Measurements from ENCODE around the gene METTL13. TPM values are rescaled to one million over a fixed set of nuclear protein-coding genes. Genes with fewer than 3 reads are reported as not detected.

METTL13 gene
- polyA plus RNA-seq, 4 donors: 30.5 to 39.5 (median 33.3) TPM

- no peak for DNase-seq (ENCODE audit: low read depth in 4 of 4, low spot score in 3 of 4)
Measured at GRCh38 chr1:171841931-171842761, 60.7 kb downstream of the METTL13 start.

GRCh38 chr1:171844381-171844780 lies 62.9 kb downstream of the METTL13 start:
- DNase-seq (ENCODE audit: low read depth in 4 of 4, low spot score in 3 of 4): no peak

- DNase-seq (ENCODE audit: low read depth in 4 of 4, low spot score in 3 of 4): no peak
Measured at GRCh38 chr1:171845998-171846397, 64.5 kb downstream of the METTL13 start.

Other genes with a start within 250 kb of the METTL13 start
- gene MYOCOS, start 159.4 kb upstream of the METTL13 start, polyA plus RNA-seq (ENCODE audit: insufficient read length in 4 of 4): under 1 TPM in 3 of 4 donors, not detected in 1; 0.37 to 0.61 (median 0.52) TPM
- under 1 TPM; 0.14 to 0.19 (median 0.18) TPM for gene MYOC, start 129.0 kb upstream of the METTL13 start, polyA plus RNA-seq (ENCODE audit: insufficient read length in 4 of 4)
- 10 to 100 TPM; 16.6 to 19.3 (median 17.3) TPM for gene VAMP4, start 39.6 kb upstream of the METTL13 start, polyA plus RNA-seq (ENCODE audit: insufficient read length in 4 of 4)
- gene DNM3, start 59.8 kb downstream of the METTL13 start, polyA plus RNA-seq (ENCODE audit: insufficient read length in 4 of 4): 1 to 10 TPM; 3.8 to 6.6 (median 4.6) TPM